Inflammatory macrophage treated with lipopolysaccharide for 4 hours (primary cell): ENCODE measurements around the gene TMEM271.
"Not testable (repeated sequence)": the region's sequence is repeated elsewhere in the genome, so short reads cannot be mapped to it uniquely, and the experiment has no call there.

ENCODE experiments used
- DNase-seq: peaks from one replicate; pipeline ENCODE4 v3.0.0-alpha.2; 2020

Gene TMEM271

GRCh38 chr4:561426-561825 is 14.7 kb downstream of the TMEM271 start:
- DNase-seq = no peak

DNA sequence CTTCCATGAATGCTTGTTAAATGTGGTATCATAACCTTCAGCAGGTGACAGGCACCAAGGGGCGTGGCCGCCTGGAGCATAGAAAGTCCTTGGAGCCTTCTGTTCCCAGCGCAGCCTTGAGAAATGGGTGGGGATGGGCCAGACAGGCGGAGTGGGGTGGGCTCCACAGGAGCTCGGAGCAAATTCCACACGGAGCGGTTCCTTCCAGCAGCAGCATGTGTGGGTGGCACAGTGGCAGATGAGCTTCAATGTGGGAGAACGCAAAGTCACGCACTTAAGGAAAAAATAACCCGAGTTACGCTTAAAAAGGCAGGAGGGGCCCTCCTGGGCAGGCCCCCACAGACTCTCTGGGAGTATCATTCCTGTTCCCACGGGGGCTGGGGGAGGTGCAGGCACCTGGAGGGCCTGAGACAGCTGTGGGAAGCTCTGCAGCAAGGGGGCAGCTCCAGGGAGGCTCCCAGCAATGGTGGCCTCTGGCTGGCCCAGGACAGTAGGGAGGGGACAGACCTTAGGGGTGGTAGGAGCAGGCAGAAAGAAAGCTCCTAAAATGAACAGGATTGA is 15.3 kb downstream of the TMEM271 start:
- DNase-seq = no peak

DNA sequence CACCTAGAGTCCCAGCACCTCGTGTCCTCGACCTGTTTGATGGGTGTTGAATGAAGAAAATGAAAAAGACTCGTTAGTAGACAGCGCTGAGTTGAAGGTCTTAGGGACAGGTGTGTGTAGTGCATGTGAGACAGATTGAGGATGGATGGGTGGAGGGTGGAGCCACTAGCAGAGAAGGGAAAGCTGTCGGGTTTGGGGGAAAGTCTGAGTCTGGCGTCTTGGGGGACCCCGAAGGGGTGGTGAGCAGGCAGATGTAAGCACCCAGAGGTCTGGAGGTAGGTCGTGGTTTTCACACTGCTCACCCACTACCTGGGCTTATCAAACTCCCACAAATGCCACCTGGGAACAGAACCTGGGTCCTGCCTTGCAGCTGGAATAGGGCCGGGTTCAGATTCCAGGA is 16.0 kb downstream of the TMEM271 start:
- no peak for DNase-seq

DNA sequence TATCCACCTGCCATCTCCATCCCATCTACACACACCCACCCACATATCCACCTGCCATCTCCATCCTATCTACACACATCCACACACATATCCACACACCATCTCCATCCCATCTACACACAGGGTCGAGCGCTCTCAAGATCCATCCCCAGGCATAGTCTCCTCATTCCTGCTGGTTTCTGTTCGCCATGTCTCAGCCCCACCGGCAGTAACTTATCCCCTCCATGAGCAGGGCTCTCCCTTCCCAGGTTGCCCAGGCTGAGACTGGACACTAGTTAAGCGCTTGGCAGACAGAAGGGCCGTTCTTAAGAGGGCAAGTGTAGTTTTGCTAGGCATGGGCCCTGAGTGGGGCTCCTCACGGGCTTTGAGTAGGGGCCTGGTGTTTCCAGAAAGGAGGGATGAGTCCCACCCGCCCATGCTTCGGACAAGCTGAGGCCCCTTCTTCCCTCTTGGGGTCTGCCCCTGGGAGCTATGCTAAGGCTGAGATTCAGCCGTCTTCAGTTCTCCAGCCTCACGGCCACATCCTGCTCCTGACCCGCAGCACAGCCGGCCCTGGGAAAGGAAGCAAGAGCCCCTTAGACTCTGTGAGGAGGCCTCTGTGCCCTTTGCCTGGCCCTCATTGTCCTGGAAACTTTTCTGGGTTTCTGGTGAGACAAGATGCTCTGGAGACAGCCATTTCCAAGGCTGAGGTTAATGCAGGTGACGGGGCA is 20.4 kb downstream of the TMEM271 start:
- no peak for DNase-seq

GRCh38 chr4:554793-555320 is 21.2 kb downstream of the TMEM271 start:
- DNase-seq = not testable (repeated sequence)

DNA sequence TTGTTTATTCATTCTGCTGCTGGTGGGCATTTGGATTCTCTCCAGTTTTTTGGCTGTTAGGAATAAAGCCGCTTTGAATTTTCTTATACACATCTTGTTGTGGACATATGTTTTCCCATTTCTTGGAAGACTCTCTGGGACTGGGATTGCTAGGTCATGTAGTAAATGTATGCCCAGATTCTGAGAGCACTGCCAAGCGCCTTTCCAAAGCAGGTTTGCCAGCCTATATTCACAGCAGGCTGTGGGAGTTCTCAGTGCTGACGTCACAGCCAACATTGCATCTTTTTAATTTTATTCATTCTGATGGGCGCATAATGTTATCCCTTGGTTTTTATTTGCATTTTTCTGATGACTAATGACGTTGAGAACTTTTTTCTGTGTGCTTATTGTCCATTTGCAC is 24.1 kb downstream of the TMEM271 start:
- DNase-seq = no peak

GRCh38 chr4:550268-550667 is 25.8 kb downstream of the TMEM271 start:
- DNase-seq = not testable (repeated sequence)

- no peak for DNase-seq
These were observed 27.1 kb downstream of the TMEM271 start for GRCh38 chr4:548976-549375.

DNA sequence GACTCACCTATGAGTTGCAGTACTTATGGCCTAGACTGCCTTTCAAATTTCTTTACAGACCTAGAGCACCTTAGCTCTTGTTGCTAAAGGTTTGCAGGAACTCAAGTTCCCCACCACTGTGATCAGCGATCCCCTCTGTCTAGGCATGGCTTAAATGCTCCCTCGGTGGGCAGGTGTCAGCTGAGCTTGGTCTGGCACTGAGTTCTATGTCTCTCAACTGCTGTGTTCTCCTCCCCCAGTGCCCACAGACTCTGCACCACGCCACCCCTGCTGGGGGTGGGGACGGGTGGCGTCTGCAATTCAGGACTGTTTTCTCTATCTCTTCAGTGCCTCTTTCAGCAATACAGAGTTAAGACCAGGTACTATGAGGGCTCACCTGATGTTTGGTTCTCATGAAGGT is 30.5 kb downstream of the TMEM271 start:
- DNase-seq = no peak

DNA sequence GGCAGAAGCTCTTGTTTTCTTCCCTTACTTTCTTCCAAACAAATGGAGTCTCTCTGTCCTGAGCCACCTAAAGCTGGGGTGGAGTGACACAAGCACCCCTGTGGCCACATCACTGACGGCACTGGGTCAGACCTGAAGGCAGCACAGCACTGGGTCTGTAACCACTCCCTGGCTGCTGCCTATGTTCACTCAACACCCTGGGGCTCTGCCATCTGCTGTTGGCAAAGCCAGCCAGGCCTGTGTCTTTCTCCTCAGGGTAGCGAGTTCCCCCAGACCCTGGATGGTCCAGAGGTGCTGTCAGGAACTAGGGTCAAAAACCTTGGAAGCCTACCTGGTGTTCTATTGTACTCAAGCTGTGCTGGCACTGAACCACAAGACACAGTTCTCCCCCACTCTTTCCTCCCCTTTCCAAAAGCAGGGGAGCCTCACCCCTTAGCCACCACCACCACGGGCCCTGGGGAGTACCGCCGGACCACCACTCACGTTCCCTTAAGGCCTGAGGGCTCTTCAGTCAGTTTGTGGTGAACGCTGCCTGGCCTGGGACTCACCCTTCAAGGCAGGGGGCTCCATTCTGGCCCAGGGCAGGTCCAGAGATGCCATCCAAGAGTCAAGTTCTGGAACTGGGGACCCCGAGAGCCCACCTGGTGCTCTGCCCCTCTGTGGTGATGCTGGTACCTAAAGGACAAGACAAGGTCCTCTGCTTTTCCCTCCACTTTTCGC is 31.5 kb downstream of the TMEM271 start:
- no peak for DNase-seq

GRCh38 chr4:541271-541670 is 34.8 kb downstream of the TMEM271 start:
- DNase-seq = no peak

DNA sequence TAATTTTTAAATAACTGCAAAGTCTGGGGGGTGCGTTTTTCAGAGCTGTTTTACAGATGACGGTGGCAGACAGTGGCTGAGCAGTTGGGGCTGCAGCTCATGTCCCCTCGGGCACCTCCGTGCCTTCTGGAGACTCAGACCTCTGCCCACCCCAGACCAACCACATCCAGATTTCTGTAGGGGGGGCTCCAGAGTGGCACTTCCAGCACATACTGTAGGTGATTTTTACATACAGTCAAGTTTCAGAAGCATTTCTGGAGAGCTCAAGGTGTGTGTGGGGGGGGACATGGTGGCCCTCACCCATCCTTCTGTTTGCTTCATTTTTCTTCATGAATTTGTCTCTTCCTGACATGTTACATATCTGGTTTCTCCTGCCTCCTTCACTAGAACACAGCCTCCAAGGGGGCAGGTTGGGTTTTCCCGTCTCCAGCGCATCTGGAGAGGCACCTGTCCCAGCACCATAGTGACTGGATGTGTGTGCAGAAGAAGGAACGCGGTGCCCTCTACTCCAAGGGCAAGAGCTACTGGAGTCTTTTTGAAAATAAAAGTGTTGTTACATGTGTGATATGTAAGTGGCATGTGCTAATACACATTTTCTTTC is 37.5 kb downstream of the TMEM271 start:
- DNase-seq = no peak

- DNase-seq = no peak
These were observed 38.4 kb downstream of the TMEM271 start for GRCh38 chr4:537436-538264.

- no peak for DNase-seq
These were observed 39.6 kb downstream of the TMEM271 start for GRCh38 chr4:536351-536972.

- DNase-seq = no peak
These were observed 40.2 kb downstream of the TMEM271 start for GRCh38 chr4:535924-536281.

DNA sequence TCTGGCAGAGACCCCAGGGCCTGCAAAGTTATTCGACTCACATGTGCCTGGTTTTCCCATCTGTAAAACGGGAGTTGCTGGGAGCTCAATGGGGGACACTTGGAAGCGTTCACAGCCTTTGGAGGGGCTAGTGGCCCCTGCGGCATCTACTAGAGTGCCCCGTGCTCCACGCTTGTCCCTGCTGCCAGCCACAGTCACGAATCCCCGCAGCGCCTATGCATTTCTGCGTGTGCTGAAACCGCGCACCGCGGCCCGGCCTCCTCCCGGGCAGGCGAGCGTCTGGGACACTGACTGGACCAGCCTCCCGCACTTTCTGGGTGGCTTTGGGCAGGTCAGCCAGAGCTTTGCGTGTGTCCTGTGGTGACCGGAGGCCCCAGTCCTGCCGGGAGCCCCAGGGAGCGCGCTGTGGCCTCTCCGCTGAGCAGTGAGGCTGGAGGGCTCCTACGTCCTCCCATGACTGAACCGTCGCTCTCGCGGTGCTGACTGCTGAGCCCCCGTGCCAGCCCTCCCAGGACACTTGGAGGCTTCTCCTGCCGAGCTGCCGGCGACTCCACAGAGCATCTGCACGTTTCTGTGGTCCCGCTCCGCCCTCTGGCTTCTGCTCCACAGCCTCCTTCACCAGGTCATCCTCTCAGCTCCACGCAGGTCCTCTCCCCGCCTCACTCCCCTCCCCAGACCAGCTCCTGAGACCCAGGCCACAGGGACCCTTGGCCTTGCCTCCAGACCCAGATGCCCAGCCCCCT is 40.7 kb downstream of the TMEM271 start:
- DNase-seq = no peak

DNA sequence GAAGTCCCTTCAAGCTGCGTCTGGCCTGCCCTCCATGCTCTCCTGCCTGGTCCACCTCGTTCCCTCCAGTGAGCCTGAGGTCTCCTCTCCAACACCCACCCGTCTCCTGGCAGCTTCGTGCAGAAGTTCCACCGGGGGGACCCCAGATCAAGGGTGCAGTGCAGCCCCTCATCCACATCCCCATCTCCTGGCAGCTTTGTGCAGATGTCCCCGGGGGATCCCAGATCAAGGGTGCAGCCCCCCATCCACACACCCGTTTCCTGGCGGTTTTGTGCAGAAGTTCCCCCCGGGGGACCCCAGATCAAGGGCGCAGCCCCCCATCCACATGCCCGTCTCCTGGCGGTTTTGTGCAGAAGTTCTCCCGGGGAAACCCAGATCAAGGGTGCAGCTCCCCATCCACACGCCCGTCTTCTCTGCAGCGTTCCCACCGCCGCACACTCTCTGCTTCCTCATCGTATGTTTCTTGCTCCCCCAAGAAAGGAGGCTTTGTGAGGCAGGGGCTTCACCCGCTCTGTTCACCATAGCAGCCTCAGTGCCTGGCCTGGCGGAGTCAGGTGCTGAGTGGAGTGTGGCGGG is 41.4 kb downstream of the TMEM271 start:
- no peak for DNase-seq

GRCh38 chr4:534101-534575 is 42.0 kb downstream of the TMEM271 start:
- DNase-seq = no peak

- DNase-seq = no peak
These were observed 42.6 kb downstream of the TMEM271 start for GRCh38 chr4:533318-534100.
